COLO829 (cell line): ENCODE data around the gene DDX42.
"Not testable (repeated sequence)": the region's sequence is repeated elsewhere in the genome, so short reads cannot be mapped to it uniquely, and the experiment has no call there.

Experiments
- DNase-seq: peaks from one replicate; pipeline ENCODE4 v3.0.0; 2012; ENCODE audit warnings: low spot score

The DDX42 gene

DNA sequence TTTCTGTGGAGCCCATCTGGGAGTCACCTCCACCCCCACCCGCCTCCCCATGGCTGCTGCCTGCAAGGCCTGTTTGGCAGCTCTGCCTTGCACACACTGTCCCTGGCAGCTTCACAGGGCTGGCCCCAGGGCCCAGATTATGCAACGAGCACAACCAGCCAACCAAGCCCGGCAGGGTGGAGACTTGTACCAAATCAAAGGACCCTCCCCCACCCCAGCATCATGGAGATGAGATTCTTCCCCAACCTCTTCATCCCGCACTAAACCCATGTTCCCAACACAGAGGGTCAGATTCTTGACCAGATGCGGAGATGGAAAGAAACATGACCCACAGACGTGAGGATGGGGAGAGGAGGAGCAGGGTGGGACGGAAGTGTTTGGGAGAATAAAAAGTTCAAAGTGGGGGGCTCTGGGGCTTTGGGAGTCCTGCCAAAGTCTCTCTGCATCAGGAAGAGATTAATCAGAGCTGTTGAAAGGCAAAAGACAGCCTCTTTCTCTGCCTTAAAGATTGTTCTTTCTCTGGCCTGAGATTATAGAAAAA is 64.7 kb downstream of the DDX42 start:
- DNase-seq: no peak

GRCh38 chr17:63840591-63841349 is 66.8 kb downstream of the DDX42 start:
- DNase-seq: peak; percentile 42

GRCh38 chr17:63841350-63842172 is 67.6 kb downstream of the DDX42 start:
- no peak for DNase-seq

- no peak for DNase-seq
Observed at GRCh38 chr17:63842173-63842539, 68.2 kb downstream of the DDX42 start.

- peak; percentile 97 for DNase-seq
Observed at GRCh38 chr17:63842540-63843386, 68.8 kb downstream of the DDX42 start, which contains the start of gene SMARCD2. SMARCD2 (minus strand) TSS chr17:63842685; CDS start chr17:63842674, 11 bp downstream.

GRCh38 chr17:63843387-63843888 is 69.5 kb downstream of the DDX42 start:
- DNase-seq: not testable (repeated sequence)

DNA sequence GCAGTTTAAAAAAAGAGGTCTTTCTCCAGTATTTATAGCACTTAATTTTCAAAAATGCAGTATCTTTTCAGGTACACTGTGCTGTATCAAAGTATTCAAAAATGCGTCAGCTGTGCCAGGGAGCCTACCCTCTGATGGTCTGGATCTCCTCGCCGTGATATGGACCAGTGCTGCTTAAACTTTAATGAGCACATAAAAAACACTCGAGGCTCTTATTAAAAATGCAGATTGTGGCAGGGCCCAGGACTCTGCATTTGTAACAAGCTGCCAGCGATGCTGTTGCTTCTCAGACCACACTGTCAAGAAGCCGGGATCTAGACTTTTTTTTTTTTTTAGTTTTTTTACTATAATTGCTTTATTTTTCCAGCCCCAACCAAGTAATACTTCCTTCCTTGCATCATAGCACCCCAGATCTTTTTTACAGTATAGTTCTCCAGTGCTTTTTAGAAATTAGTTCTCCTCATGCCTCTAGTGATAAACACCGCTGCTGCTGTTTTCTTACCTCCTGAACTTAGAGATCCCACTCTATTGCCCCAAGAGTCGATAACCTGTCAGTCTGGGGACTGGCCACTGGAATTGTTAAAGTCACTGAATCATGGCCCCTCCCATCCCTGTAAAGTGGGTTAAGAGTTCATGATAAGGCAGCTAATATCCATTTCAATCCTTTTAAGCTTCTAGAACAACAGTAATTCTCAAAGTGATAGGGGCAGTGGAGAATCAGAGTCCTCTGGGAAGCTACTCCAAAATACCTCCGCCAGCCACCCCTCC is 70.1 kb downstream of the DDX42 start:
- DNase-seq: no peak

DNA sequence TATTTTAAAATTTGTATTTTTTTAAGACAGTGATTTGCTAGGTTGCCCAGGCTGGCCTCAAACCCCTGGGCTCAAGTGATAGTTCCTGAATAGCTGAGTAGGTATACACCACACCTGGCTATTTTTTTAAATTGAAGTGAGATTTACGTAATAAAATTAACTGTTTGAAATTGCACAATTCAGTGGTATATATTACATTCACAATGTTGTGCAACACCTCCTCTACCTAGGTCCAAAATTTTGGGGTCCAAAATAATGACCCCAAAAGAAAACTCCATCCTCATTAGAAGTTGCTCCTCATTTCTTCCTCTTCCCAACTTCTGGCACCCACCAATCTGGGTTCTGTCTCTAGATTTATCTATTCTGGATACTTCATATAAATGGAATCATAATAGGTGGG is 71.5 kb downstream of the DDX42 start:
- no peak for DNase-seq

- no peak for DNase-seq
Observed at GRCh38 chr17:63847525-63848249, 73.7 kb downstream of the DDX42 start.

DNA sequence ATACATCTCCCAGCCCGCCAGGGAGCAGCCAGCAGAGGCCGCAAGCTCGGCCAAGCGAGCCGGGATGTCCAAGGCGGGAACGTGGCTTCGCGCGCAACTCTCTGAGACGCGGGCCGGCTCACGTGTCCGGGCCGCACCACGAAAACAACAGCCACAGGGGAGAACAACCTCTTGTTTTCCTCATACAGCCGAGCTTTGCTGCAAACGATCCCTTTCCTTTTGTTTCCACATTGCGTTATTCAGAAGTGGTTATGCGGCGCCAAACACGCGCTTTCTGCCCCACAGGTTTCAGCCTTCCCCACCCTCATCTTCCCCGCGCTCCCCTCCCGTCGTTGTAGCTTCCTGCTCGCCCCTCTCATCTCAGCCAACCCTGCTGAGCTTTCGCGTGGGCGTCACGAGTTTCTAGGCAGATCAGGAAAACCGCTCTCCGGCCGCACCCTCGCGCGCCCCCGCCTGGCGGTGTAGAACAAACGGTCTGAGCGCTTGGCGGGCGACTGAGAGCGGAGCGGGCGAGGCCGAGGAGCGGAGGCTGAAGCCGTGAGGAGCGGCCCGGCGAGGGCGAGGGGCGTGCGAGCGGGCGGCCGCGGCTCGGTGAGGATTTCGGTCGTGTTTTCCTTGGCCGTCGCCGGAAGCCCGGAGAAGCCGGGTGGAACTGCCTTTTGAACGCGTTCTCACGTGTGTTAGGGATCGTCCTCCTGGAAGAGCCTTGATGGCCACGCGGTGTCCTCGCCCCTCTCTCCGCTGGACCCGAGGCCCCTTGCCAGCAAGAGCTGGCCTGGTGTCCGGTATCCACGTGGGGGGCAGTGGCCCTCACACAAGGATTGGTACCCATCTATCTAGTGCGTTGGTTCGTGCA is 75.1 kb downstream of the DDX42 start:
- peak; percentile 94 for DNase-seq

- DNase-seq: no peak
Observed at GRCh38 chr17:63850401-63850800, 76.4 kb downstream of the DDX42 start.

DNA sequence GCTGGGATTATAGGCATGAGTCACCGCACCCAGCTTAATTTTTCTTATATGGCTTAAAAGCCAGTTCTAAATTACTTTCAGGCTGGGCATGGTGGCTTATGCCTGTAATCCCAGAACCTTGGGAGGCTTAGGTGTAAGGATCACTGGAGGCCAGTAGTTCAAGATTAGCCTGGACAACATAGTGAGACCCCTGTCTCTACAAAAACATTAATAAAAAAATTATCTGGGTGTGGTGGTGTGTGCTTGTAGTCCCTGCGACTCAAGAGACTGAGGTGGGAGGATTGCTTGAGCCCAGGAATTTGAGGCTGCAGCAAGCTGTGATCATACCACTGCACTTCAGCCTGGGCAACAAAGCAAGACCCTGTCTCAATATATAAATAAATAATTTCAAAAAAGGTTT is 79.3 kb downstream of the DDX42 start:
- DNase-seq: no peak

GRCh38 chr17:63854709-63855108 is 80.7 kb downstream of the DDX42 start:
- DNase-seq: no peak

GRCh38 chr17:63855185-63855584 is 81.2 kb downstream of the DDX42 start:
- no peak for DNase-seq

- not testable (repeated sequence) for DNase-seq
Observed at GRCh38 chr17:63856425-63856824, 82.5 kb downstream of the DDX42 start.

- DNase-seq: no peak
Observed at GRCh38 chr17:63859257-63859656, 85.3 kb downstream of the DDX42 start.

DNA sequence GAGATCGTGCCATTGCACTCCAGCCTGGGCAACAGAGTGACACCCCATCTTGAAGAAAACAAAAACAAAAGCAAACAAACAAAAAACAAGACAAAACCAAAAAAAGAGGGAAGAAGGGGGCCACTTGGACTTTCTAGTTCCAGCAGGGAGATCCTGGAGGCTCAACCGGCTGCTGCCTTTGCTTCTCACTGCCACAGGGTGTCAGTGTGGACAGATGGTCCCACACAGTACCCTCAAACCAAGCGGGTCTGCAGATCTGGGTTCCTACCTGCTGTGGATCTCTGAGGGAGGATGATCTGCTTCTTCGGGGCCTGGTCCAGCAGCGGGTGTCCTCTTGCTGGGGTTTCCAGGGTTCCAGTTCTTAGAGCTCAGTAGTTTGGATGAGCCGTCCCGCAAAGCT is 92.7 kb downstream of the DDX42 start:
- not testable (repeated sequence) for DNase-seq
